ENCODE measurements around the gene GNB4.

DNA sequence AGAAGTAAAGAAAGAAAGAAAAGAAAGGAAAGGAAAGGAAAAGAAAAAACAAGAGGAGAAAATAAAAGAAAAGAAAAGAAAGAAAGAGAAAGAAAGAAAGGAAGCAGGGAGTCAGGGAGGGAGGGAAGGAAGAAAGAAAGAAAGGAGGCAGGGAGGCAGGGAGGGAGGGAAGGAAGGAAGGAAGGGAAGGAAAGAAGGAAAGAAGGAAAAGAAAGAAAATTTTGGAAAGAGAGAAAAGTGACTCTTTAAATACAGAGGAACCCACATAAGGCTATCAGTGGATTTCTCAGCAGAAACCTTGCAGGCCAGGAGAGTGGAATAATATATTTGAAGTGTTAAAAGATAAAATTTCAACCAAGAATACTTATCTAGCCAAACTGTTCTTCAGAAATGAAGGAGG, 44.2 kb upstream of the GNB4 start:
- TF ChIP-seq, protein P1, sequence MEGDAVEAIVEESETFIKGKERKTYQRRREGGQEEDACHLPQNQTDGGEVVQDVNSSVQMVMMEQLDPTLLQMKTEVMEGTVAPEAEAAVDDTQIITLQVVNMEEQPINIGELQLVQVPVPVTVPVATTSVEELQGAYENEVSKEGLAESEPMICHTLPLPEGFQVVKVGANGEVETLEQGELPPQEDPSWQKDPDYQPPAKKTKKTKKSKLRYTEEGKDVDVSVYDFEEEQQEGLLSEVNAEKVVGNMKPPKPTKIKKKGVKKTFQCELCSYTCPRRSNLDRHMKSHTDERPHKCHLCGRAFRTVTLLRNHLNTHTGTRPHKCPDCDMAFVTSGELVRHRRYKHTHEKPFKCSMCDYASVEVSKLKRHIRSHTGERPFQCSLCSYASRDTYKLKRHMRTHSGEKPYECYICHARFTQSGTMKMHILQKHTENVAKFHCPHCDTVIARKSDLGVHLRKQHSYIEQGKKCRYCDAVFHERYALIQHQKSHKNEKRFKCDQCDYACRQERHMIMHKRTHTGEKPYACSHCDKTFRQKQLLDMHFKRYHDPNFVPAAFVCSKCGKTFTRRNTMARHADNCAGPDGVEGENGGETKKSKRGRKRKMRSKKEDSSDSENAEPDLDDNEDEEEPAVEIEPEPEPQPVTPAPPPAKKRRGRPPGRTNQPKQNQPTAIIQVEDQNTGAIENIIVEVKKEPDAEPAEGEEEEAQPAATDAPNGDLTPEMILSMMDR (IDR thresholded peaks at IDR 0.05; ENCODE audit: borderline replicate concordance, extremely low read depth, low read length, poor library complexity, severe bottlenecking), result no peak
- TF ChIP-seq EZH2 (IDR thresholded peaks at IDR 0.05; ENCODE audit: borderline replicate concordance, low read depth, low read length, severe bottlenecking), result no peak

All from DND-41 (cell line).